Esophagus muscularis mucosa (tissue), 4 donors: Measurements from ENCODE around the gene SRRM2. TPM values are rescaled to one million over a fixed set of nuclear protein-coding genes. Genes with fewer than 3 reads are reported as not detected.

Source experiments
- DNase-seq: peaks from one replicate; pipeline ENCODE4 v3.0.0-alpha.2; 2017; ENCODE audit errors: extremely low spot score
- H3K27ac ChIP-seq, 4 donors: fragments of 200-600 bp; sonication (generic); replicated peaks in 1 of 4; 1 replicate in 3 of 4; 2 replicates in 1 of 4; pipeline ENCODE4 v1.5.1; 2016 to 2019; ENCODE audit warnings: mild to moderate bottlenecking in 1 of 4
- H3K27me3 ChIP-seq, 4 donors: fragments of 200-600 bp; sonication (generic); one replicate each; pipeline versions ENCODE4 v1.5.1 to v1.6.0; 2016 to 2019
- H3K36me3 ChIP-seq, 4 donors: fragments of 200-600 bp; sonication (generic); one replicate each; pipeline ENCODE4 v1.5.1; 2016 to 2019
- H3K4me1 ChIP-seq, 4 donors: fragments of 200-600 bp; sonication (generic); one replicate each; pipeline ENCODE4 v1.5.1; 2016 to 2019
- H3K4me3 ChIP-seq, 4 donors: fragments of 200-600 bp; sonication (generic); 1 replicate in 2 of 4; 2 replicates in 2 of 4; pipeline ENCODE4 v1.5.1; 2016 to 2019; ENCODE audit warnings: mild to moderate bottlenecking in 4 of 4, moderate library complexity in 1 of 4
- H3K9me3 ChIP-seq, 4 donors: fragments of 200-600 bp; sonication (generic); 1 replicate in 3 of 4; 2 replicates in 1 of 4; pipeline ENCODE4 v1.5.1; 2016 to 2019
- CTCF ChIP-seq, 3 experiments: fragments of 200-600 bp in 2 of 3; fragments of 450-650 bp in 1 of 3; sonication (generic) in 2 of 3; IDR thresholded peaks; one replicate each; pipeline ENCODE4 v1.5.1; 2017 to 2019; ENCODE audit warnings: antibody characterized with exemption in 3 of 3, mild to moderate bottlenecking in 2 of 3, moderate library complexity in 1 of 3
- EP300 ChIP-seq: sonication (generic); formaldehyde crosslinking; IDR thresholded peaks from one replicate; pipeline ENCODE4 v1.6.1; 2017; ENCODE audit warnings: antibody characterized with exemption
- POLR2A ChIP-seq: fragments of 450-650 bp; IDR thresholded peaks from one replicate; pipeline ENCODE4 v1.6.1; 2017; ENCODE audit warnings: antibody characterized with exemption, moderate library complexity, mild to moderate bottlenecking, low read depth
- POLR2AphosphoS5 ChIP-seq, 2 donors: sonication (generic); formaldehyde crosslinking; IDR thresholded peaks; one replicate each; pipeline ENCODE4 v1.6.1; 2017; ENCODE audit warnings: antibody characterized with exemption in 2 of 2
- WGBS: methylation state at CpG from one replicate; pipeline ENCODE4 v1.1.5; 2018; 5-methylcytosine and 5-hydroxymethylcytosine counted together
- intact Hi-C: fragments of 100-400 bp; cut with DNase I; formaldehyde crosslinking; loops from one replicate; pipeline ENCODE4 v1.15.1; 2023
- total RNA-seq, 4 donors: library from RNA; depleted of rRNA; stranded (reverse); fragments of >200 nt; gene quantifications; one replicate each; pipeline versions ENCODE4 v1.1.0 to v1.2.1, GENCODE V29; 2016

The SRRM2 gene
- total RNA-seq, 4 donors from 2014 or later = 126 to 325 (median 234) TPM

GRCh38 chr16:2798723-2799204 is 46.3 kb downstream of the SRRM2 start:
- Histone ChIP-seq H3K4me1 (no peaks in the 10 kb centered on the region), H3K9me3 (peaks cover 0 to 9% (median 5%) of the 10 kb centered on the region in 4 donors), H3K36me3 (no peaks in the 10 kb centered on the region), H3K27me3 (peaks cover 0 to 39% (median 0%) of the 10 kb centered on the region in 4 donors), H3K27ac (no peak overlapping the region), H3K4me3 (no peak overlapping the region)
- intact Hi-C loops = no loop called here
- no peak for DNase-seq
- TF ChIP-seq CTCF (IDR thresholded peaks at IDR 0.05) (no peak), EP300 (no peak), POLR2AphosphoS5 (IDR thresholded peaks at IDR 0.05) (no peak), POLR2A (no peak)
- 80% methylated on average over 15 of the region's 39 CpGs for WGBS

- DNase-seq = no peak
- H3K4me3 ChIP-seq = no peak overlapping the region
- H3K36me3 ChIP-seq = no peaks in the 10 kb centered on the region
- H3K4me1 ChIP-seq = no peaks in the 10 kb centered on the region
- H3K27ac ChIP-seq = no peak overlapping the region
- H3K9me3 ChIP-seq = peaks cover 0 to 15% (median 11%) of the 10 kb centered on the region in 4 donors
- no peak for TF ChIP-seq EP300
- no peak for TF ChIP-seq POLR2AphosphoS5 (IDR thresholded peaks at IDR 0.05)
- TF ChIP-seq CTCF (IDR thresholded peaks at IDR 0.05) = no peak
- TF ChIP-seq POLR2A = no peak
- peaks cover 0 to 37% (median 0%) of the 10 kb centered on the region in 4 donors for H3K27me3 ChIP-seq
- intact Hi-C loops = no loop called here
- WGBS = 83% methylated on average over 20 of the region's 21 CpGs
Observed at GRCh38 chr16:2799205-2799858, 46.9 kb downstream of the SRRM2 start.

GRCh38 chr16:2799859-2800226 is 47.4 kb downstream of the SRRM2 start:
- DNase-seq = no peak
- Histone ChIP-seq H3K4me1 (no peaks in the 10 kb centered on the region), H3K27ac (no peak overlapping the region), H3K9me3 (peaks cover 0 to 20% (median 16%) of the 10 kb centered on the region in 4 donors), H3K36me3 (no peaks in the 10 kb centered on the region), H3K27me3 (peaks cover 0 to 32% (median 0%) of the 10 kb centered on the region in 4 donors), H3K4me3 (no peak overlapping the region)
- intact Hi-C loops = no loop called here
- TF ChIP-seq CTCF (IDR thresholded peaks at IDR 0.05) (no peak), EP300 (no peak), POLR2AphosphoS5 (IDR thresholded peaks at IDR 0.05) (no peak), POLR2A (no peak)
- 90% methylated on average over 1 of the region's 1 CpG for WGBS

DNA sequence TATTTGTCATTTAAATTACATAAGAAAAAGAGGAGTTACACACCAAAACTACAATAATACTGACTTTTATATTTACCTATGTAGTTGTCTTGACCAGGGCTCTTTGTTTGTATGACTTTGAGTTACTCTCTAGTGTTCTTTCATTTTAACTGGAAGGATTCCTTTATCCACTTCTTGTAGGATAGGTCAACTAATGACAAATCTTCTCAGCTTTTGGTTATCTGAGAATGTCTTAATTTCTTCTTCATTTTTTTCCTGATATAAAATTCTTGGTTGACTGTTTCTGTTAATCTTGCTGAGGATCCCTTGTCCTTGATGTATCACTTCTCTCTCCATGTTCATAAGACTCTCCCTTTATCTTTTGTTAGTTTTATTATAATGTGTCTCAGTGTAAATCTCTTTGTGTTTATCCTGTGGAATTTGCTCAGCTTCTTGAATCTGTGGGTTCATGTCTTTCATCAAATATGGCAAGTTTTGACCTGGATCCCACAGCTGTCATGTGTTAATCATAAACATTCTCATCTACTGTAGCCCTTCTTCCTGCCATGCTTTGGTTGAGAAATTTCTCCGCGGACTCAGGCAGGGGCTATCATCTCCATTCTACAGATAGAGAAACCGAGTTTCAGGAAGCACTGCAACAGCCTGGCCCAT is 51.2 kb downstream of the SRRM2 start:
- intact Hi-C loops = no loop called here
- Histone ChIP-seq H3K36me3 (no peaks in the 10 kb centered on the region), H3K4me1 (no peaks in the 10 kb centered on the region), H3K4me3 (no peak overlapping the region), H3K27me3 (peaks cover 0 to 42% (median 0%) of the 10 kb centered on the region in 4 donors), H3K27ac (no peak overlapping the region), H3K9me3 (peaks cover 0 to 22% (median 17%) of the 10 kb centered on the region in 4 donors)
- TF ChIP-seq POLR2A (no peak), CTCF (IDR thresholded peaks at IDR 0.05) (no peak), POLR2AphosphoS5 (IDR thresholded peaks at IDR 0.05) (no peak), EP300 (no peak)
- no peak for DNase-seq
- 90% methylated on average over 3 of the region's 3 CpGs for WGBS
